ENCODE data around the gene NXPE1.

NXPE1 gene

DNA sequence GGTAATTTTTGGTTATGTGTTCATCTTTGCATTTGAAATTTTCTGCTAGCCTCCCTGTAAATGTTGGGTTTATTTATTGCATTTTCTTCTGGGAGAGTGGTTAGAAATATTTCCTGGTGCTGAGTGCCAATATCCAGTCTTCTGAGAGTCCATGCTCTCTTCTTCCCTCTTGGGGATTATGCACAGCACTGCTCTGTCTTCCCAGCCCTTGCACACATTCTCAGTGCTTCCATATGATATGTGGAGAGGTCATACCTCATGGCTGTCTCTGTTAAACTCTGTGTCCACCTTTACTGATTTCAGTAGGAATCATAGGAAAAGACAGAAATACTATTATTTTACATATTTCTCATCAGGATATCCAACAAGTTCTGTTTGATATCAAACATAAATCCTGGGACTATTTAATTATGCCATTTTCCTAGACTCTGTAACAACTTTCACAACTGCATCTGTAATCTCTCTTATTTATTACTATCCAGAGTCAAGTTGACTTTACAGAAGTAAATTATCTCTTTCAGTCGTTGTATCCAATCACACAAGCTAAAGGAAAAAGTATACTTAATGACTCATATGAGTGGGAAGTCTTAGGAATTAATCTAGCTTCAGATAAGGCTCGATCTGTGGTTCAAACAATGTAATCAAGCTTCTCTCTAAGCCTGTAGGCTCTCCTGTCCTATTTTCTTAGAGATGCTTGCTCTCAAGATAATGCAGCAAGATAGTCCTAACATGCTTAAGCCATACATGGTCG is 2.7 kb upstream of the NXPE1 start:
- peak; percentile 10 for DNase-seq (ENCODE audit: low spot score)

DNA sequence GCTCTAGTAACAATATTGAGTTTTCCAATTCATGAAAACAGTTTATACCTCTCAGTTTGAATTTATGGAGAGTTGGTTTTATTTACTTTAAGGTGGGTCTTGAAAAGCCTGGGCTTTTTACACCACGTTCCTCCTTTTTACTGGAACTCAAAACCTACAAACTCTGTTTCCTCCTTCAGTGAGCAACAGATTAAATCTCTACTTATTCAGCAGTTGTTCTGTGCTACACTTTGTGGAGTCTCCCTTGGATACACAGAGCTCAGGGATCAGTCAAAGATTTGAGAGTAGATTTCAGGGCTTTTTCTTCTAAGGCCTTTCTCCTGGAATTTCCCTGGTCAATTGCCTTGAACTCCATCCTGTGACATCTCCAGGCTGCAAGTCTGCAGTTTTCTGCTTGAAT is 3.5 kb downstream of the NXPE1 start:
- DNase-seq (ENCODE audit: low spot score), result no peak

DNA sequence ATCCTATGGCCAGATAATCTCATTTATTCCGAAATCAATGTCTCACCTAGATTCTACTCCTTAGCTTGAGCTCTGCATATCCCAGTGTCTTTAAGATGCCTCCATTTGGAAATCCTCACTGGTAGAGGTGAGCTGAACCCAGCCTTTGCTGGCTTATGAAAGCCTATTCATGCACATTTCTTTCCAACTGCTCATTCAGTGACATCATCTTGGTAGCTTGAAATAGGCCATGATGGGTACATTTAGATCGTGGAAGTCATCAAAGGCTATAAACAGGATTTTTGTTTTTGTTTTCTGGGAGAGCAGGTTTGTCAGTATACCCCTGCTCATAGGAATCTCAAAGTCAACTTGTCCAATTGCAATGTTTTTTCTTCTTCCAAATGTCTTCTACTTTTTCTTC is 6.0 kb downstream of the NXPE1 start:
- DNase-seq (ENCODE audit: low spot score), result no peak

DNA sequence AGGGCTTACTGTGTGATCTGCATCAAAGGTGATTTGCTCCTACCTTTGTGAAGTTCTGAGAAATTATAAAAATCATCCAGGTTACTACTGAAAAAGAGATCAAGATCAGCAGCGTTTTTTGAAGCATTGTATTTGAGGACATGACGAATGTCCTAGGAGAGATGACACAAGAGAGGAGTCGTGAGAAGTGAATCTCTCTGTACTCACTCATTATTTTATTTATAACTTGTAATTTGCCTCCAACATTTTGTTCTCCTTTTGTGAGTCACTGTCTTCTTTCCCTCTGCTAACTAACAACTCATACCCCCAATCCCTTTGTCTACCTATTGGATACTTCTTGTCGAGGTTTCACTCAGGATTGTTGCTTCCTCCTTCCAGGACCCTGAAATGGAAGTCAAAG is 8.6 kb downstream of the NXPE1 start:
- no peak for DNase-seq (ENCODE audit: low spot score)

DNA sequence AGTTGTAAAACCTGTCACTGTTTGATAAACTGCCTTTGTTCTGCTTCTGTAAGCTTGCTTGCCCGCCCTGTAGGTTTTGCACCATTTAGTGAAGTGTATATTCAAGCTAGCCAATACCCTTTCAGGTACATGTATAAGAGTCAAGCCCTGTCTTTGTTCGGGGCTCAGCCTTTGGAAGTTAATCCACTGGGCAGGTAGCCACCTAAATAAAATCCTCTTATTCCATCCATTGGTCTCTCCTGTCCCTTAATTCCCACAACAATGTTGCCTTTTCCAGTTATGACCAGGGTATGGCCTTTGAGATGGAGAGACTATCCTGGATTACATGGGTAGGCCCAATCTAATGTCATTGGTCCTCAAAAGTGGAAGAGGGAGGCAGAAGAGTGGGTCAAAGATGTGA is 34.0 kb downstream of the NXPE1 start:
- DNase-seq (ENCODE audit: low spot score), result no peak

DNA sequence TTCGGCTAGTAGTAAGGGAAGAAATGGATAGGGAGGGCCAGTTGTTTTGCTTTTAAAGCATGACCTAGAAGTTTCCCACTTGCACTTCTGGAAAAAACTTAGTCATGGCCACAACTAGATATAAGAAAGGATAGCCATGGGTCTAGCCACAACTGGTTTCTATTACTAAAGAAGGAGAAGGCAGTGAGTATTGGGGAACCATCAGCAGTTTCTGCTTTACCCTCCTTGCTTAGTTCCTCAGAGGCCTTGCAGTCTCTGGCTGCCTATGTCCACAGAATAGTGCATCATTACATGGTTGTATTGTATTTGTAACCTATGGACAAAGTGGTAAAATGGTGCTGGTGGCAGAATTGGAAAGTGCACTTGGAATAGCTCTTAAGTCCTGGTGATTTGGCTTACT is 35.6 kb downstream of the NXPE1 start:
- no peak for DNase-seq (ENCODE audit: low spot score)

DNA sequence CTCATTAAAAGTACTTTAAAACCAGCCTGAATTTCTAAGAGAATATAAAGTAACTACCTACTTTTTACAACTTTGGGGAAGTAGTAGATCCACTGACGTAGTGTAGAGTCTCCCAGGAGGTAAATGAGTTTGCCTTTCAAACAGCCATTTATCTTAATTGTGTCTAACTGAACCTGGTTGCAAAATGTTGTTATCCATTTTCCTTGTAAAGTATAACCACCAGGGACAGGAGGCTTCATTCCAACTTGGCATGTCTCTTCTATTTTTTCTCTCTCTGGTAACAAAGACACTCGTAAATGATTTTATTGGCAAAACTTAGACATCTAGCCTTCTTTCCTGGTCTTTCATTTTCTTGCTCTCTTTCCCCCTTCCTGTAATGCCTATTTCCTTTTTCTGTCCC is 36.9 kb downstream of the NXPE1 start:
- DNase-seq (ENCODE audit: low spot score), result no peak

DNA sequence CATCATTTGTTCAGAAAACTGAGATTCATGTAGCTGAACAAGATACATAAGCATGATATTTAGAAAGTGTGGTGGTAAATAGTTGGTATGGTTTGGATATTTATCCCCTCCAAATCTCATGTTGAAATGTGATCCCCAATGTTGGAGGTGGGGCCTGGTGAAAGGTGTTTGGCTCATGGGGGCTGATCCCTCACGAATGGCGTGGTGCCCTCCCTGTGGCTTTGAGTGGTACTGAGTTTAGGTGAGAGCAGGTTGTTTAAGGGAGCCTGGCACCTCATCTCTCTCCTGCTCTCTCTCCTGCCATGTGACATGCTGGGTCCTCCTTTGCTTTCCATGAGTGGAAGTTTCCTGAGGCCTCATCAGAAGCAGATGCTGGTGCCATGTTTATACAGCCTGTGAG is 48.1 kb downstream of the NXPE1 start:
- DNase-seq (ENCODE audit: low spot score), result no peak

DNA sequence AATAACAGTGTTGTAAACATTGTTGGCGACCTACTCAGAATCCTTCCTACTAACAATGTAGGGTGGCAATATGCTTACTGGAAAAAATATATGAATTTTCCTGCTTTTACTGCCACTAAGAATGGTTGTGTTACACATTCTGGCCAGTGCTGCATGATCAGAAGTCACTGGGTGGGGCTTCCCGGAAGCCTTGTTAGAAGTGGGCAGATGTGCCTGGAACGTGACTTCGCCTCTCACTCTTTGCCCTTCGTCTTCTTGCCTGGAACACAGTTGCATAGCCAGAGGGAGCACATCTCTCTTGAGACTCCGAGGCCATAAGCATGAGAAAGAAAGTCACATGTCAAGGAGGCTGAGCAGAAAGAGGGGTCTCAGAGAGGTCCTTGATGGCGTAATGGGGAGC is 48.6 kb downstream of the NXPE1 start:
- DNase-seq (ENCODE audit: low spot score), result no peak

DNA sequence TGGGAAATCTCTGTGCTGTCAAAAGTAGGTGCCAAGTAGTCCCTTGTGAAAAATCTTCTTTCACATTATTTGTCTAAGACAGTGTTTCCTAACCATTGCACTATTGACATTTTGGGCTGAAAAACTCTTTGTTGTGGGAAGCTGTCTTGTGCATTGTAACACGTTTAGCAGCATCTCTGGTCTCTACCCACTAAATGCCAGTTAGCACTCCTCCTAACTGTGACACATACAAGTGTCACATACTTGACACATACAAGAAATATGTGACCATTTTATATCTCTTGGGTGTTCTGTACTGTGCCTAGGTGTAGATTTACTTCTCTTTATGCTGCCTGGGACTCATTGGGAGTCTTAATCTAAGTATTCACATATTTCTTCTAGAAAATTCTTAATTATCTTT is 57.8 kb downstream of the NXPE1 start:
- DNase-seq (ENCODE audit: low spot score), result no peak

DNA sequence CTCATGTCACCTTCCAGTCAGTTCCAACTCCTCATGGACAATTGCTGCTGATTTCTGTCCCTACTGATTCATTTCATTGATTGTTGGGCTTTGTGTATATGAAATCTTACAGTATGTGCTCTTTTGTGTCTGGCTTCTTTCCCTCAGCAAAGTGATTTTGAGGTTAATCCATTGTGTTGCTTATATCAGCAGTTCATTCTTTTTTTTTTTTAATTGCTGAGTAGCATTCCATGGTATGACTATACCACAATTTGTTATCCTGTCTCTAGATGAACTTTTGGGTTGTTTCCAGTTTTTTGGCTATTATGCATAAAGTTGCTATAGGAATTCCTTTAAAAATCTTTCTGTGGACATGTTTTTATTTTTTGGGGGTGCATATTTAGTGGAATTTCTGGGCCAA is 59.9 kb downstream of the NXPE1 start:
- no peak for DNase-seq (ENCODE audit: low spot score)

DNA sequence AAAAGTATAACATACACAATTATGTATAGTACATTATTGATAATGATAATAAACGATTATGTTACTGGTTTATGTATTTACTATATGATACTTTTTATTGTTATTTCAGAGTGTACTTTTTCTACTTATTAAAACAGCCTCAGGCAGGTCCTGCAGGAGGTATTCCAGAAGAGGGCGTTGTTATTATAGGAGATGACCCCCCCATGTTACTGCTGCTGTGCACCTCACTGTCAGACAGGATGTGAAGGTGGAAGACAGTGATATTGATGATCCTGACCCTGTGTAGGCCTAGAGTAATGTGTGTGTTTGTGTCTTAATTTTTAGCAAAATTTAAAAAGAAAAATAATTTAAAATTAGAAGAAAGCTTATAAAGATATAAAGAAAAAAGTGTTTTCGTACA is 62.8 kb downstream of the NXPE1 start:
- DNase-seq (ENCODE audit: low spot score), result no peak

DNA sequence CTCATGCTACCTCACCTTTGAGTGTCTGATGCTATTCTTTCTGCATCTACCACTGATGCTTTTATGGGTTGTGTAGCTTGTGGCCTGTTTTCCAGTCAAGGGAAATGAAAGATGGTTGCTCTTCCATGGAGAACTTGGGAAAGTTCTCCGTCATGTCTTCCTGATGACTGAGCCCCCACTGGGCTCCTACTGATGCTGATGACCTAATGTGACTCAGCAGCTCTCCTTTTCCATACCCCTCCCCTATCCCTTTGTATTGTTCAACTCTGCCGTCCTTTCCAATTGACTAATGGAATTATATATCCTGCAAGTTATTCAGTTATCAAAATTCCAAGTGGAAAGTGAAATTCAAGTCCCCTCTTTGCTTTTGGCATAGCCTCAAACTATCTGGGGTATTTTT is 75.8 kb downstream of the NXPE1 start:
- no peak for DNase-seq (ENCODE audit: low spot score)

DNA sequence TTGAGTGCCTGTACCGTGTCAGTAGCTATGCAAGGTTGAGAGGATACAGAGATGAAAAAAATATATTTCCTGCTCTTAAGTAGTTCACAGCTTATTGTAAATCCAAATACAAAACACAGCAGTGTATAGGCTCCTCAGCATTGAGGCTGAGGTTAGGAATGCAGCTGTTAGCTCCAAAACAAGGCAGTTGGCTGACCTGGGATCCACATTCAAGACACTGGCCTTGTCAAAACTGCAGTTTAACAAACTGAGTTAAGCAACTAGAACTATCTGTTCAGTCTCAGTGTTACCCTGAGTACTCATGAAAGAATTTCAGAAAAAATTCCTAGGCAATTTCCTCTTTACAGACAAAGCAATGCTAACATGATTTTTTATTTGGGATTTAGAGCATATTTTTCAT is 77.6 kb downstream of the NXPE1 start:
- no peak for DNase-seq (ENCODE audit: low spot score)

DNA sequence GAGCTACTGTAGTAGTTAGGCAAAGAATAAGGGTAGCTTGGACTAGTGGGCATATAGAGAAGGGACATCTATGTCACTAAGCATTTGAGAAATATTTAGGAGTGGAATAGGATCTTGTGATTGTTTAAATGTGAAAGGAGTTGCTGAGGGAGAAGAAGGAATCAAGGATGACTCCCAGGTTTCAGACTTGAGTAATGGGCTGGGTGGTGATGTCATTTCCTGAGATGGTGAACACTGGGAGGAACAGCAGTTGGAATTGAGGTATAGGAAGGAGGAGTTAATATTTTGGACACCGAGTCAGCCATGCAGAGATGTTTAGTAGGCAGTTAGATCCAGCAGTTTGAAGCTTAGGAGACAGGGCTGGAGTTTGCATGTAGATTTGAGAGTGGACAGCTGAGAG is 80.3 kb downstream of the NXPE1 start:
- DNase-seq (ENCODE audit: low spot score), result no peak

DNA sequence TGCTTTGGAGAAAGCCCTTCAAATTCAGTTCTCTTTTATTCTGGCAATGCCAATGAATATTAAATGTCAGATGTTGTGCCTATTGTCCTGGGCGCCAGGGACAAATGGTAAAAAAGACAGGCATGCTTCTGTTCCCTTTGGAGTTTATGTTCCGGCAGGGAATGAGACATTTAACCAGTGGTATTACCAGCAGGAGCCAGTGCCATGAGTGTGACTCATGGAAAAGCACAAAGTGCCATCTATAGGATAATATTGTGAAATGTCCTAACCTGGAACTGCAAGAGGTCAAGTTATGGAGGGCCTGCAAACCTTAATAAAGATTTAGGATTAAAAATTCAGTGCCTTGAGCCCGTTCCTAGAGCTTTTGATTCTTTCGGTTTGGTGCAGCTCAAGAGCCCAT is 80.9 kb downstream of the NXPE1 start:
- no peak for DNase-seq (ENCODE audit: low spot score)

DNA sequence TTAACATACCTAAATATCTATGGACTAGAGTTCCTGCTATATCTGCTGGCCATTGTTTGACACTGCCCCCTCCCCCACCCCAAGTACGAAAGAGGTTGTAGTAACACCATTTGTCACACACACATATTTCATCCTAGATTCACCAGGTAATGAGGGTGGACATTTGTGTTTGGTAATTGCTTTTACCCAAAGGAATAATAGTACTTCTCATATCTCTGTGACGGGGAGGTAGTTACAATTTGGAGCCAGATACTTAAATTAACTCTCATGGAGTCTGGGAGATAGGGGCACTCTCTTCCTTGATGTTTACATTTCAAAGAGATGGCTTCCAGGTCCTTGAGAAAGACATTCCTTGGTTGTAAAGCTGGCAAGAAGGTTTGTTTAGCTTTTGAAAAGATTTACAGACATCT is 81.7 kb downstream of the NXPE1 start:
- DNase-seq (ENCODE audit: low spot score), result no peak

DNA sequence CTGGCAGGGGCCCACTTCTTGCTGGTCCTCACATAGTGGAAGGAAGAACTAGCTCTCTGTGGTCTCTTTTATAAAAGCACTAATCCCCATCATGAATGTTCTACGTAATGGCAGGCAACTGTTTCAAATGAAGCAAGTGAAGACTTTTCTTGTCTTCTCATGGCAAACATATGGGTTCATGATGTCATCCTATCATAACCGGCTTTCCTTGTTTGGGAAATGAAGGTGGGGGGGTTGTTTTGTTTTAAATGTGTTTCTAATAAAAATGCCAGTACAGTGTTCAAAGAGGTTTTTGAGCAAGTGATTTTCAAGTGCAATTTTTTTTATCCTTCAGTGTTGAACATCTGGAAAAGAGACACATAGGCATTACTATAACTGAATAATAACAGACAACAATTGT is 87.0 kb downstream of the NXPE1 start:
- DNase-seq (ENCODE audit: low spot score), result no peak

Measured in GM03348 (cell line).